Non-pigmented ciliary epithelial cell (primary cell): ENCODE results near the gene BPHL.
"Not testable (repeated sequence)": the region's sequence is repeated elsewhere in the genome, so short reads cannot be mapped to it uniquely, and the experiment has no call there.

ENCODE experiments used
- DNase-seq: peaks from one replicate; pipeline ENCODE4 v3.0.0-alpha.2; 2010; ENCODE audit warnings: low read depth

Gene BPHL

GRCh38 chr6:3118353-3119039 lies at the start of gene BPHL:
BPHL (plus strand) TSS chr6:3118711; CDS start chr6:3118741, 30 bp downstream.
- peak; percentile 48 for DNase-seq

GRCh38 chr6:3071568-3071967 lies 46.9 kb upstream of the BPHL start:
- no peak for DNase-seq

- no peak for DNase-seq
Measured at GRCh38 chr6:3072798-3073197, 45.7 kb upstream of the BPHL start.

GRCh38 chr6:3073382-3073781 lies 45.1 kb upstream of the BPHL start:
- no peak for DNase-seq

GRCh38 chr6:3075772-3076113 lies 42.8 kb upstream of the BPHL start:
- no peak for DNase-seq

- DNase-seq = no peak
Measured at GRCh38 chr6:3076320-3076719, 42.2 kb upstream of the BPHL start.

GRCh38 chr6:3077430-3077829 lies 41.1 kb upstream of the BPHL start:
- no peak for DNase-seq

GRCh38 chr6:3078952-3079351 lies 39.6 kb upstream of the BPHL start:
- DNase-seq = not testable (repeated sequence)

- no peak for DNase-seq
Measured at GRCh38 chr6:3079682-3080081, 38.8 kb upstream of the BPHL start.

- no peak for DNase-seq
Measured at GRCh38 chr6:3081960-3082359, 36.6 kb upstream of the BPHL start.

- DNase-seq = no peak
Measured at GRCh38 chr6:3085074-3085473, 33.4 kb upstream of the BPHL start.

GRCh38 chr6:3086282-3086946 lies 32.1 kb upstream of the BPHL start:
- no peak for DNase-seq

- no peak for DNase-seq
Measured at GRCh38 chr6:3088446-3088845, 30.1 kb upstream of the BPHL start.

- DNase-seq = no peak
Measured at GRCh38 chr6:3088968-3089367, 29.5 kb upstream of the BPHL start.

GRCh38 chr6:3090013-3090412 lies 28.5 kb upstream of the BPHL start:
- DNase-seq = no peak

- no peak for DNase-seq
Measured at GRCh38 chr6:3094815-3095214, 23.7 kb upstream of the BPHL start.

- DNase-seq = no peak
Measured at GRCh38 chr6:3102875-3103274, 15.6 kb upstream of the BPHL start.

- DNase-seq = no peak
Measured at GRCh38 chr6:3108746-3109414, 9.6 kb upstream of the BPHL start.

- no peak for DNase-seq
Measured at GRCh38 chr6:3109761-3110160, 8.8 kb upstream of the BPHL start.

GRCh38 chr6:3114377-3114776 lies 4.1 kb upstream of the BPHL start:
- no peak for DNase-seq

GRCh38 chr6:3117912-3118352 lies 579 bp upstream of the BPHL start:
- DNase-seq = no peak

GRCh38 chr6:3119040-3119723 lies 671 bp downstream of the BPHL start:
- DNase-seq = no peak

- no peak for DNase-seq
Measured at GRCh38 chr6:3120765-3121089, 2.2 kb downstream of the BPHL start.
